Measurements from ENCODE around the gene KHDC3L. TPM values are rescaled to one million over a fixed set of nuclear protein-coding genes. Genes with fewer than 3 reads are reported as not detected.

The KHDC3L gene
- total RNA-seq, 1 donor from 2014 or later = not detected

Other genes with a start within 250 kb of the KHDC3L start
- not detected in 2 replicates for gene KHDC1L, start 137.2 kb upstream of the KHDC3L start, total RNA-seq
- gene KHDC1, start 99.5 kb upstream of the KHDC3L start, total RNA-seq = 5.1 and 5.2 TPM in 2 replicates
- not detected in 2 replicates for gene DPPA5, start 8.4 kb upstream of the KHDC3L start, total RNA-seq
- gene OOEP, start 7.2 kb downstream of the KHDC3L start, total RNA-seq = 0.47 TPM in 2 replicates
- 0.26 and 0.69 TPM in 2 replicates for gene DDX43, start 32.2 kb downstream of the KHDC3L start, total RNA-seq
- 45.0 and 49.7 TPM in 2 replicates for gene CGAS, start 89.6 kb downstream of the KHDC3L start, total RNA-seq
- 35.5 and 35.7 TPM in 2 replicates for gene MTO1, start 99.1 kb downstream of the KHDC3L start, total RNA-seq
- gene EEF1A1, start 158.4 kb downstream of the KHDC3L start, total RNA-seq = 9,514 and 9,634 TPM in 2 replicates